Stimulated activated naive CD8-positive, alpha-beta T cell treated with anti-CD3 and anti-CD28 coated beads, Interleukin-15, Interleukin-2, amounts not matched to agents 100 ng/mL and 50 ng/mL, for 24 hours (primary cell): ENCODE results near the gene NPAS3.

Experiments
- H3K27ac Mint-ChIP-seq: one replicate; pipeline ENCODE4 v1.8.0; 2021; ENCODE audit warnings: mild to moderate bottlenecking, mixed read lengths
- H3K27me3 Mint-ChIP-seq: one replicate; pipeline ENCODE4 v1.8.0; 2021; ENCODE audit warnings: mixed read lengths
- H3K36me3 Mint-ChIP-seq: one replicate; pipeline ENCODE4 v1.8.0; 2021; ENCODE audit warnings: low read depth, mixed read lengths
- H3K4me1 Mint-ChIP-seq: one replicate; pipeline ENCODE4 v1.8.0; 2021; ENCODE audit warnings: low read depth, mixed read lengths
- H3K4me3 Mint-ChIP-seq: one replicate; pipeline ENCODE4 v1.8.0; 2021; ENCODE audit warnings: mild to moderate bottlenecking, mixed read lengths
- H3K9me3 Mint-ChIP-seq: one replicate; pipeline ENCODE4 v1.8.0; 2021; ENCODE audit warnings: mixed read lengths

NPAS3 gene

DNA sequence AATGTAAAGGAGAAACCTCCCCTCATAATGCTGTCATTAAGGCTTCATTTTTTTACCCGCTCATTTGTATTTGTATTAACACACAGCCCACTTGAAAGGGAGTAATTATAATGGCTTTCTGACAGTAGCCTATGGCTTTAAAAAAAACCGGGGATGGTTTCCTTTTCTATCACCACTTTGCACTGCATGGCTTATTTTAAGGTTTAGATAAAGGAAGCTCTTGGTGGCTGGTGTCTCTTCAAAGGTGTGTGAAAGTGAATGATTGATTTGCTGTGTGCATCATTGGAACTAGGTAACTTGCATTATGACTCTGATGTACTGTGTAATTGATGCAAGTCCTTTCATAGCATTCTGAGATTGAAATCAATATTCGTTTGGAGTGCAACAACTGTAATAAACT is 80.7 kb downstream of the NPAS3 start:
- H3K27me3 Mint-ChIP-seq: no peaks in the 10 kb centered on the region
- no peaks in the 10 kb centered on the region for H3K36me3 Mint-ChIP-seq
- no peak overlapping the region for H3K4me3 Mint-ChIP-seq
- H3K4me1 Mint-ChIP-seq: no peaks in the 10 kb centered on the region
- H3K27ac Mint-ChIP-seq: no peak overlapping the region
- peaks cover 3% of the 10 kb centered on the region for H3K9me3 Mint-ChIP-seq

DNA sequence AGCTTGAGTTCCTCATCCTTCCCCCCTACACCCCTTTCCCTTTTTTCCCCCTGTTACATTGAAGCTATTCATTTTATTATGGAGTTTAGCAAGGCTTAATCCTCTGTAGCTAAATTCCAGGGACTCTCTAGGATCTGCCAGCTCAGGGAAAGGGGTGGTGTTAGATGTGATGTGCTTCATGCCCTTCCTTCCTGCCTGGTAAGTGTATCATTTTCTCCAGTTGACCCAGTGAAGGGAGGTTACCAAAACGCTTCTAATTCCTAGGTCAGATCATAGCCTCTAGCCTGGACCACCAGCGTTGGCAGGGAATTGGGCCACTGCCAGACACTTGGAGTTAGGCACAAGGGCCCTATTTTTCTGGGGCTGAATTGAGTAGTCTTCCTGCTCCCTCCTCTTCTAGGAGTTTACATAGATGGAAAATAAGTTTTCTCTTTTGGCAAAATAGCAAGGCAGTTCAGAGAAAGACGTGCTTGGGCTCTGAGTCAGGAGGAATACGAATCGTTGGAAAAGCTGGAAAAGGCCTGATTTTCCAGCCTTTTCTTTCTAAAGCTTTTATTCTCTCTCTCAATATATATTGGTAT is 88.3 kb downstream of the NPAS3 start:
- Mint-ChIP-seq H3K27me3 (no peaks in the 10 kb centered on the region), H3K4me1 (no peaks in the 10 kb centered on the region), H3K9me3 (peaks cover 5% of the 10 kb centered on the region), H3K36me3 (no peaks in the 10 kb centered on the region), H3K4me3 (no peak overlapping the region), H3K27ac (no peak overlapping the region)

DNA sequence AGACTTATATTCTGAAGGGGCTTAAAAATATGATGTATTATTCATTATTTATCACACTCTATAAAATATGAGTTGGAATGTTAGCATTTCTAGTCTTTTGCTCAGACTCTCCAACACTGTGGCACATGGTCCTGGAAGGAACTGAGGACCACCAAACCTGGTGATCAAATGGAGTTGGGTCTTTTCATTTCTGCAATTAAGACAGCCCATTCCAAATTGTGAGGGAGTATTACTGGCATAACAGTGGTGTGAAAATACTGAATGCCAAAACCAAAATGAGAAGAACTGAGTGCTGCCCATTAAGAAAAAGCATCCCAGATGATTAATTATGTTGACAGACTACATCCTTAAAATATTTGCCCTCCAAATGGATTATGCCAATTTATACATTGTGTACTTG is 90.8 kb downstream of the NPAS3 start:
- no peak overlapping the region for H3K27ac Mint-ChIP-seq
- H3K4me3 Mint-ChIP-seq: no peak overlapping the region
- no peaks in the 10 kb centered on the region for H3K27me3 Mint-ChIP-seq
- H3K9me3 Mint-ChIP-seq: peaks cover 5% of the 10 kb centered on the region
- no peaks in the 10 kb centered on the region for H3K4me1 Mint-ChIP-seq
- no peaks in the 10 kb centered on the region for H3K36me3 Mint-ChIP-seq

- Mint-ChIP-seq H3K36me3 (no peaks in the 10 kb centered on the region), H3K4me3 (no peak overlapping the region), H3K9me3 (peaks cover 5% of the 10 kb centered on the region), H3K27ac (no peak overlapping the region), H3K27me3 (no peaks in the 10 kb centered on the region), H3K4me1 (no peaks in the 10 kb centered on the region)
These were observed 91.7 kb downstream of the NPAS3 start for GRCh38 chr14:33030386-33030785.

- H3K27me3 Mint-ChIP-seq: no peaks in the 10 kb centered on the region
- H3K36me3 Mint-ChIP-seq: no peaks in the 10 kb centered on the region
- H3K4me3 Mint-ChIP-seq: no peak overlapping the region
- no peaks in the 10 kb centered on the region for H3K4me1 Mint-ChIP-seq
- H3K9me3 Mint-ChIP-seq: no peaks in the 10 kb centered on the region
- no peak overlapping the region for H3K27ac Mint-ChIP-seq
These were observed 96.9 kb downstream of the NPAS3 start for GRCh38 chr14:33035416-33036194.

GRCh38 chr14:33039311-33039710 is 100.6 kb downstream of the NPAS3 start:
- H3K4me1 Mint-ChIP-seq: no peaks in the 10 kb centered on the region
- H3K27me3 Mint-ChIP-seq: no peaks in the 10 kb centered on the region
- no peaks in the 10 kb centered on the region for H3K36me3 Mint-ChIP-seq
- no peak overlapping the region for H3K4me3 Mint-ChIP-seq
- no peak overlapping the region for H3K27ac Mint-ChIP-seq
- H3K9me3 Mint-ChIP-seq: peaks cover 7% of the 10 kb centered on the region

DNA sequence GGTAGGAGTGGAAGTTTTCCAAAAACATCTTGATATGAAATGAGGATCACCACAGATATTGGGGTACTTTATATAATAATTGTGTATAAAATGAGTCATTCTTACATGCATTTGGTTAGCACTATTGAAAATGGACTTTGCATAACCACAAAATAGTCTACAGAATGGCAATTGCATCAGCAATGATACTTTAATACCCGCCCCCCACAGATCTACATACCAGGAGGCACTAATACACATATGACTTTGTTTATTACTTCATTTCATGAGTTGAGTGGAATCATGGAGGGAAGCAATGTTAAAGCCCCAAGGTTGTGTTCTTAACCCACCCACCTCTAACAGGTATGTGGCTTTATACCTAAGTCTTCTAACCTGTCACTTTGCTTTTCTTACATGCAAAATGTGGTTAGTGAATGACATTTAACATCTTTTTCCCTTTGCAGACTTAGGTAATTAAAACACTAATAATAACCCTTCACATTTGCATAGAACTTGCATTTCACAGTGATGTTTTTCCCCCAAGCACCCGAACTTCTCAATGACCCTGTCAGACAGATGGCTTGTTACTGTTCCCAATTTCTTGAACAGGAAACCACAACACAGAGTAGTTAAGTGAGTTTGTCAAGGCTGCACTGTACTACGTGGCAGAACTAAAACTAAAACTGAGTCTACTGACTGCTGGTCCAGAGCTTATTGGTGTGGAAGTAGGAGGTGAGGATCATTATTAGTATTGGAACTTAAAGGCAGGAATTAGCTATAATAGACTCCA is 101.9 kb downstream of the NPAS3 start:
- H3K27ac Mint-ChIP-seq: no peak overlapping the region
- H3K9me3 Mint-ChIP-seq: peaks cover 15% of the 10 kb centered on the region
- H3K27me3 Mint-ChIP-seq: no peaks in the 10 kb centered on the region
- H3K4me3 Mint-ChIP-seq: no peak overlapping the region
- H3K4me1 Mint-ChIP-seq: no peaks in the 10 kb centered on the region
- H3K36me3 Mint-ChIP-seq: no peaks in the 10 kb centered on the region

GRCh38 chr14:33042591-33042990 is 103.9 kb downstream of the NPAS3 start:
- no peaks in the 10 kb centered on the region for H3K36me3 Mint-ChIP-seq
- no peak overlapping the region for H3K4me3 Mint-ChIP-seq
- H3K4me1 Mint-ChIP-seq: no peaks in the 10 kb centered on the region
- H3K27ac Mint-ChIP-seq: no peak overlapping the region
- peaks cover 18% of the 10 kb centered on the region for H3K9me3 Mint-ChIP-seq
- no peaks in the 10 kb centered on the region for H3K27me3 Mint-ChIP-seq

DNA sequence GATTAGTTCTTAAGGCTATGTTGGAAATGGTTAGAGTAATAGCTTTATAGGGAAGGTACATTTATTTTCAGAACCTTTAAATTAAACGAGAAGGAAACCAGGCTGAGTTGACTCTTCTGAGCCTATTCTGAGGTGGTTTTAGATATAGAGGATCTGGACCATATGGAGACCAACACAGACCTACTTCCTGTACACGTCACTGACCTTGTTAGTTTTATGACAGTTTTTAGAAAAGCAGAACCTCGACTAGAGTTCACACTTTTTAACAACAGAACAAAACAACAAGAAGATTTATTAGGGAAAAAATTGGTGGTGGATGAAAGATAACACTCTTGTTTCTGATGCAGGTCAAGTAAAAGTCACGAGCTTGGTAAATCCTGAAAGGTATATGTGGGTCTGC is 107.1 kb downstream of the NPAS3 start:
- Mint-ChIP-seq H3K36me3 (no peaks in the 10 kb centered on the region), H3K4me3 (no peak overlapping the region), H3K27ac (no peak overlapping the region), H3K27me3 (no peaks in the 10 kb centered on the region), H3K9me3 (peaks cover 18% of the 10 kb centered on the region), H3K4me1 (no peaks in the 10 kb centered on the region)

- no peaks in the 10 kb centered on the region for H3K9me3 Mint-ChIP-seq
- H3K4me3 Mint-ChIP-seq: no peak overlapping the region
- H3K27ac Mint-ChIP-seq: no peak overlapping the region
- H3K27me3 Mint-ChIP-seq: no peaks in the 10 kb centered on the region
- H3K36me3 Mint-ChIP-seq: no peaks in the 10 kb centered on the region
- no peaks in the 10 kb centered on the region for H3K4me1 Mint-ChIP-seq
These were observed 114.3 kb downstream of the NPAS3 start for GRCh38 chr14:33052943-33053342.

DNA sequence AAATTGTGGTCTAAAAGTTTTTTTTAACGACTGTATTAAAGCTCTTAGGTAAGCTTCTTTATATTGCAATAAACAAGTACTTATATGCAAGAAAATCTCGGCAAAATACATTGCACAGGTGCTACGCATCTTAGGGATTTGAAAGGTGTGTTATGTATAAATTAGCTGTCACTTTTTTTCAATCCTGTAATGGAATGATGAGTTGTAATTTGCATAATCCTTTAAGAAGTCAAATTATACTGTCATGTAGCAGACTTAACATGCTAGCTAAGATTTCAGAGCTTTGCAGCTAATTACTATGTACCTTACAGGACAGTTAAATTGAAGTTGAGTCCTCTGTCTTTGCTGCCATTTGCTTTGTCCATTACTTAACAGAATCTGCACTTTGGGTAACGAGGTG is 117.5 kb downstream of the NPAS3 start:
- Mint-ChIP-seq H3K27ac (no peak overlapping the region), H3K4me3 (no peak overlapping the region), H3K27me3 (no peaks in the 10 kb centered on the region), H3K9me3 (no peaks in the 10 kb centered on the region), H3K4me1 (no peaks in the 10 kb centered on the region), H3K36me3 (no peaks in the 10 kb centered on the region)

- Mint-ChIP-seq H3K4me3 (no peak overlapping the region), H3K4me1 (no peaks in the 10 kb centered on the region), H3K27ac (no peak overlapping the region), H3K9me3 (no peaks in the 10 kb centered on the region), H3K36me3 (no peaks in the 10 kb centered on the region), H3K27me3 (no peaks in the 10 kb centered on the region)
These were observed 118.9 kb downstream of the NPAS3 start for GRCh38 chr14:33057585-33057984.

GRCh38 chr14:33061667-33062325 is 123.1 kb downstream of the NPAS3 start:
- Mint-ChIP-seq H3K27ac (no peak overlapping the region), H3K27me3 (no peaks in the 10 kb centered on the region), H3K9me3 (no peaks in the 10 kb centered on the region), H3K4me3 (no peak overlapping the region), H3K4me1 (no peaks in the 10 kb centered on the region), H3K36me3 (no peaks in the 10 kb centered on the region)

GRCh38 chr14:33062476-33062875 is 123.8 kb downstream of the NPAS3 start:
- H3K27me3 Mint-ChIP-seq: no peaks in the 10 kb centered on the region
- H3K36me3 Mint-ChIP-seq: no peaks in the 10 kb centered on the region
- H3K4me3 Mint-ChIP-seq: no peak overlapping the region
- no peak overlapping the region for H3K27ac Mint-ChIP-seq
- H3K9me3 Mint-ChIP-seq: no peaks in the 10 kb centered on the region
- no peaks in the 10 kb centered on the region for H3K4me1 Mint-ChIP-seq

DNA sequence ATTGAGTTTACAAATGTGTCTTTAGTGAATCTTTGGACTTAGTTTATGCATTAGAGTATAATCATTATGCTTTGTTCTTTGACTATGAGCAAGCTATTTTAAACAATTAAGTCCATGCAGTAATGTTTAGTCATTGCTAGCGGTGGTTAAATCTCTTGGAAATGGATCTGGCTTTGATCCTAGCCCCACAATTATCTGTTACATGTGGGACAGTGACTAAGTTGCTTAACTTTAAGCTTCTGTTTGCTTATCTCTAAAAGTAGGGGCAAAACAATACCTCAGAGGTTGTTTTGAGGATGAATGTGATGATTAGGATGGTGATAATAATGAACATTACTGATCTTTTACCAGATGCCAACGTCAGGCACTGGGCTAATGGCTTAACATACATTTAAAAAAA is 124.2 kb downstream of the NPAS3 start:
- H3K4me1 Mint-ChIP-seq: no peaks in the 10 kb centered on the region
- no peaks in the 10 kb centered on the region for H3K27me3 Mint-ChIP-seq
- H3K27ac Mint-ChIP-seq: no peak overlapping the region
- no peaks in the 10 kb centered on the region for H3K36me3 Mint-ChIP-seq
- H3K4me3 Mint-ChIP-seq: no peak overlapping the region
- H3K9me3 Mint-ChIP-seq: no peaks in the 10 kb centered on the region
